Prostate gland (tissue), 2 donors: ENCODE measurements around the gene HAPLN3.

ENCODE experiments used
- POLR2A ChIP-seq: fragments of 450-650 bp; IDR thresholded peaks from one replicate; pipeline ENCODE4 v1.6.1; 2016; ENCODE audit warnings: antibody characterized with exemption, mild to moderate bottlenecking
- POLR2AphosphoS5 ChIP-seq: sonication (generic); formaldehyde crosslinking; IDR thresholded peaks from one replicate; pipeline ENCODE4 v1.6.1; 2017; ENCODE audit warnings: antibody characterized with exemption
- TF ChIP-seq, protein P1 (sequence below), 4 experiments: fragments of 200-600 bp in 2 of 4; fragments of 450-650 bp in 2 of 4; sonication (generic) in 2 of 4; IDR thresholded peaks; 1 replicate in 3 of 4; 2 replicates in 1 of 4; pipeline ENCODE4 v1.5.1; 2016 to 2019; ENCODE audit warnings: antibody characterized with exemption in 4 of 4, mild to moderate bottlenecking in 2 of 4, moderate library complexity in 2 of 4

DNA sequence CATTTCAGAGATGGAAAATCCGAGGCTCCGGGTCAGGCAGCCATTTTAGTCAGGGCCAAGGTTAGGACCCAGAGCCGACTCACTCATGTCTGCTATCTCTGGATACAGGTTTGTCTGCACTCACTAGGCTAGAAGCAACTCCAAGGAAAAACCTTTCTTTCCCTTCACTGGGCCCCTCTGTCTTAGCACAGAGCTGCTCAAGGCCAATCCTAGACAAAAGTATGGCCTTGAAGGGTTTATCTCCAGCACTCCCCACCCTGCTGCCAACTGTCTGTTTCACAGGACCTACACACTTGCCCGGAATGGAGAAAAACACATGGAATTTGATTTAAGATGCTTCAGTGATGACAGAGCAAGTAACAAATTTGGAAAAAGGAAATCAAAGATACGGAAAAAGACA, 66.6 kb downstream of the HAPLN3 start:
- TF ChIP-seq, protein P1, sequence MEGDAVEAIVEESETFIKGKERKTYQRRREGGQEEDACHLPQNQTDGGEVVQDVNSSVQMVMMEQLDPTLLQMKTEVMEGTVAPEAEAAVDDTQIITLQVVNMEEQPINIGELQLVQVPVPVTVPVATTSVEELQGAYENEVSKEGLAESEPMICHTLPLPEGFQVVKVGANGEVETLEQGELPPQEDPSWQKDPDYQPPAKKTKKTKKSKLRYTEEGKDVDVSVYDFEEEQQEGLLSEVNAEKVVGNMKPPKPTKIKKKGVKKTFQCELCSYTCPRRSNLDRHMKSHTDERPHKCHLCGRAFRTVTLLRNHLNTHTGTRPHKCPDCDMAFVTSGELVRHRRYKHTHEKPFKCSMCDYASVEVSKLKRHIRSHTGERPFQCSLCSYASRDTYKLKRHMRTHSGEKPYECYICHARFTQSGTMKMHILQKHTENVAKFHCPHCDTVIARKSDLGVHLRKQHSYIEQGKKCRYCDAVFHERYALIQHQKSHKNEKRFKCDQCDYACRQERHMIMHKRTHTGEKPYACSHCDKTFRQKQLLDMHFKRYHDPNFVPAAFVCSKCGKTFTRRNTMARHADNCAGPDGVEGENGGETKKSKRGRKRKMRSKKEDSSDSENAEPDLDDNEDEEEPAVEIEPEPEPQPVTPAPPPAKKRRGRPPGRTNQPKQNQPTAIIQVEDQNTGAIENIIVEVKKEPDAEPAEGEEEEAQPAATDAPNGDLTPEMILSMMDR (IDR thresholded peaks at IDR 0.05): no peak
- TF ChIP-seq POLR2AphosphoS5 (no peak), POLR2A (no peak)
